GM21390 (cell line): ENCODE results near the gene TSHB.

Experiments used
- ATAC-seq: cut with Tn5 transposase; IDR thresholded peaks from one replicate; pipeline ENCODE4 v1.9.1; 2021; ENCODE audit not compliant: unreplicated experiment

Gene TSHB

GRCh38 chr1:115059316-115059715 is 29.7 kb downstream of the TSHB start:
- no peak for ATAC-seq

GRCh38 chr1:115060501-115060900 is 30.9 kb downstream of the TSHB start:
- no peak for ATAC-seq

GRCh38 chr1:115062542-115063004 is 32.9 kb downstream of the TSHB start:
- peak; percentile 74 for ATAC-seq

- ATAC-seq: no peak
Measured at GRCh38 chr1:115063228-115063901, 33.7 kb downstream of the TSHB start.

- ATAC-seq: no peak
Measured at GRCh38 chr1:115064461-115064860, 34.8 kb downstream of the TSHB start.

- no peak for ATAC-seq
Measured at GRCh38 chr1:115065021-115065420, 35.4 kb downstream of the TSHB start.

- ATAC-seq: no peak
Measured at GRCh38 chr1:115067161-115067859, 37.7 kb downstream of the TSHB start.

GRCh38 chr1:115068826-115069585 is 39.4 kb downstream of the TSHB start:
- ATAC-seq: no peak

GRCh38 chr1:115069659-115070308 is 40.2 kb downstream of the TSHB start:
- ATAC-seq: no peak

- no peak for ATAC-seq
Measured at GRCh38 chr1:115071012-115071664, 41.5 kb downstream of the TSHB start.

- no peak for ATAC-seq
Measured at GRCh38 chr1:115073298-115074087, 43.9 kb downstream of the TSHB start.

- ATAC-seq: no peak
Measured at GRCh38 chr1:115074839-115075534, 45.4 kb downstream of the TSHB start.

- no peak for ATAC-seq
Measured at GRCh38 chr1:115076384-115076915, 46.8 kb downstream of the TSHB start.

- no peak for ATAC-seq
Measured at GRCh38 chr1:115077286-115077983, 47.8 kb downstream of the TSHB start.

- no peak for ATAC-seq
Measured at GRCh38 chr1:115077984-115078330, 48.3 kb downstream of the TSHB start.

GRCh38 chr1:115078708-115079107 is 49.1 kb downstream of the TSHB start:
- ATAC-seq: no peak

- no peak for ATAC-seq
Measured at GRCh38 chr1:115082949-115083348, 53.3 kb downstream of the TSHB start.
